HUES64 (cell line): ENCODE results near the gene TYW3. TPM values are rescaled to one million over a fixed set of nuclear protein-coding genes. Genes with fewer than 3 reads are reported as not detected.

Experiments
- H3K27ac ChIP-seq: 2 replicates; pipeline ENCODE4 v1.7.0; 2013; ENCODE audit warnings: low read depth, low read length, inconsistent platforms
- H3K27me3 ChIP-seq: 2 replicates; pipeline ENCODE4 v1.6.1; 2013; ENCODE audit warnings: mild to moderate bottlenecking, low read length; ENCODE audit not compliant: insufficient read depth
- H3K36me3 ChIP-seq: 2 replicates; pipeline ENCODE4 v1.6.1; 2013; ENCODE audit warnings: mild to moderate bottlenecking, low read length; ENCODE audit not compliant: insufficient read depth
- H3K4me1 ChIP-seq: 2 replicates; pipeline ENCODE4 v1.6.1; 2013; ENCODE audit warnings: mild to moderate bottlenecking, low read length, moderate library complexity; ENCODE audit not compliant: insufficient read depth
- H3K4me3 ChIP-seq: 2 replicates; pipeline ENCODE4 v1.5.1; 2013; ENCODE audit warnings: mild to moderate bottlenecking, low read length, moderate library complexity
- H3K9ac ChIP-seq: 2 replicates; pipeline ENCODE4 v1.6.1; 2013; ENCODE audit warnings: mild to moderate bottlenecking, low read depth, low read length
- H3K9me3 ChIP-seq: 2 replicates; pipeline ENCODE4 v1.6.1; 2013; ENCODE audit warnings: low read depth, low read length; ENCODE audit not compliant: insufficient read depth
- WGBS: fragments of 150-250, 120-280 bp; methylation state at CpG from one replicate; pipeline ENCODE4 v1.1.7; 2013; ENCODE audit warnings: missing lambda C conversion rate; 5-methylcytosine and 5-hydroxymethylcytosine counted together
- polyA plus RNA-seq, 2 experiments: library from polyadenylated mRNA; stranded (reverse); fragments of 50-300 nt; gene quantifications; one replicate each; pipeline ENCODE4 v1.2.3, GENCODE V29; 2013

TYW3 gene
- 17.2 TPM for polyA plus RNA-seq (2013, experiment 1 of 2)
- polyA plus RNA-seq (2013, experiment 2 of 2): 19.2 TPM

DNA sequence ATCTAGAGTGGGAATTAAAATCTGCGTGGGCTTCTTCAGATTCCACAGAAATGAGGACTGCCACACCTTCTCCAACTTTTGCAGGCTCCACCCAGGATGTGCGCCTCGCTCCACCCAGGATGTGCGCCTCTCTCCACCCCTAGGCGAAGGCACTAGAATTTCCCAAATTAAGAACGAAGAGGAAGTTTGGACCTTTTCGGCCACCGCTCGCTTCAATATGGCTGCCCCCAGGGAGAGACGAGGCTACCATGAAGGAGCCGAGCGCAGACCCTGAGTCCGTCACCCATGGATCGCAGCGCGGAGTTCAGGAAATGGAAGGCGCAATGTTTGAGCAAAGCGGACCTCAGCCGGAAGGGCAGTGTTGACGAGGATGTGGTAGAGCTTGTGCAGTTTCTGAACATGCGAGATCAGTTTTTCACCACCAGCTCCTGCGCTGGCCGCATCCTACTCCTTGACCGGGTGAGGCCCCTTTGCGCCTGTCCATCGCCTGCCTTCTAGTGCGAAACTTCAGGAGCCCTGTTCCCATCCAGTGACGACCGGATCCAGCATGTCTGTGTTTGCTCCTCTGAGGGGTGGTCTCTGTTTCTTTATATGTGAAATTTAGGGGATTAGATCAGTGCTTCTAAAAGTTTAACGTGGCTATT lies at the start of gene TYW3, which contains the start of gene CRYZ:
TYW3 (plus strand) TSS at position 193 of the 644 bp plus-strand sequence; CDS start at position 286, 93 bp downstream.
CRYZ (minus strand) TSS at position 91 of the 644 bp plus-strand sequence. CDS start 8,229 bp downstream, outside the sequence.
- Histone ChIP-seq H3K9me3 (no peaks in the 10 kb centered on the region), H3K4me1 (peaks cover 19% of the 10 kb centered on the region), H3K27ac (peak within 1 kb of the TSS; percentile 95), H3K36me3 (peaks cover 26% of the 10 kb centered on the region), H3K27me3 (no peaks in the 10 kb centered on the region), H3K9ac (peak within 1 kb of the TSS; percentile 92), H3K4me3 (peak within 1 kb of the TSS; percentile 85)
- 55% methylated on average over 30 of the region's 30 CpGs for WGBS

GRCh38 chr1:74683656-74684055 lies 49.3 kb upstream of the TYW3 start:
- no peak overlapping the region for H3K9ac ChIP-seq

GRCh38 chr1:74684301-74684700 lies 48.7 kb upstream of the TYW3 start:
- no peak overlapping the region for H3K9ac ChIP-seq
- H3K9me3 ChIP-seq: no peaks in the 10 kb centered on the region
- no peaks in the 10 kb centered on the region for H3K36me3 ChIP-seq
- H3K27ac ChIP-seq: no peak overlapping the region
- WGBS: 100% methylated on average over 2 of the region's 2 CpGs
- no peaks in the 10 kb centered on the region for H3K27me3 ChIP-seq
- H3K4me1 ChIP-seq: no peaks in the 10 kb centered on the region
- H3K4me3 ChIP-seq: no peak overlapping the region

More at GRCh38 chr1:74683656-74684055, 49.3 kb upstream of the TYW3 start:
- no peaks in the 10 kb centered on the region for H3K27me3 ChIP-seq
- H3K27ac ChIP-seq: no peak overlapping the region
- H3K9me3 ChIP-seq: no peaks in the 10 kb centered on the region
- H3K4me1 ChIP-seq: no peaks in the 10 kb centered on the region
- no peaks in the 10 kb centered on the region for H3K36me3 ChIP-seq
- no peak overlapping the region for H3K4me3 ChIP-seq

GRCh38 chr1:74686928-74687327 lies 46.0 kb upstream of the TYW3 start:
- Histone ChIP-seq H3K9me3 (no peaks in the 10 kb centered on the region), H3K4me3 (no peak overlapping the region), H3K27ac (no peak overlapping the region), H3K27me3 (no peaks in the 10 kb centered on the region), H3K9ac (no peak overlapping the region), H3K4me1 (no peaks in the 10 kb centered on the region; the same call in 1 of the 2 replicates), H3K36me3 (no peaks in the 10 kb centered on the region)
- WGBS: 97% methylated on average over 4 of the region's 4 CpGs

GRCh38 chr1:74689621-74690363 lies 43.2 kb upstream of the TYW3 start:
- Histone ChIP-seq H3K27me3 (no peaks in the 10 kb centered on the region), H3K4me3 (no peak overlapping the region), H3K4me1 (no peaks in the 10 kb centered on the region; the same call in 1 of the 2 replicates), H3K9ac (no peak overlapping the region), H3K27ac (no peak overlapping the region), H3K36me3 (no peaks in the 10 kb centered on the region), H3K9me3 (no peaks in the 10 kb centered on the region)
- 36% methylated on average over 3 of the region's 5 CpGs for WGBS

DNA sequence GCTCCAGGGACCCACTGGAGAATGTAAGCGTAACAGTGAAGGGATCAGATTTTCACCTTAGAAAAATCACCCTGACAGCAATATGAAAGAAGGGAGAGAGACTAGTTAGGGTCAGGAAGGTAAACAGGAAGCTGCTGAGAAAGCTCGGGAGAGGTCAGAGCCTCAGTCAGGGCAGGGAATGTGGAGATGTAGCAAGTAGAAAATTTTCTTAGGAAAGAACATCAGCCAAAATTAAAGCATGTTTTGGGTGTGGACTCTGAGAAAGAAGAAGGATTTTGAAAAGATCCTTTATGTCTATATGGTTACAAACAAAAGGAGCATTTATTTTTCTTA lies 42.6 kb upstream of the TYW3 start:
- H3K27ac ChIP-seq: no peak overlapping the region
- H3K9me3 ChIP-seq: no peaks in the 10 kb centered on the region
- H3K9ac ChIP-seq: no peak overlapping the region
- H3K36me3 ChIP-seq: no peaks in the 10 kb centered on the region
- H3K4me3 ChIP-seq: no peak overlapping the region
- no peaks in the 10 kb centered on the region; the same call in 1 of the 2 replicates for H3K4me1 ChIP-seq
- WGBS: 57% methylated on average over 2 of the region's 2 CpGs
- H3K27me3 ChIP-seq: no peaks in the 10 kb centered on the region

DNA sequence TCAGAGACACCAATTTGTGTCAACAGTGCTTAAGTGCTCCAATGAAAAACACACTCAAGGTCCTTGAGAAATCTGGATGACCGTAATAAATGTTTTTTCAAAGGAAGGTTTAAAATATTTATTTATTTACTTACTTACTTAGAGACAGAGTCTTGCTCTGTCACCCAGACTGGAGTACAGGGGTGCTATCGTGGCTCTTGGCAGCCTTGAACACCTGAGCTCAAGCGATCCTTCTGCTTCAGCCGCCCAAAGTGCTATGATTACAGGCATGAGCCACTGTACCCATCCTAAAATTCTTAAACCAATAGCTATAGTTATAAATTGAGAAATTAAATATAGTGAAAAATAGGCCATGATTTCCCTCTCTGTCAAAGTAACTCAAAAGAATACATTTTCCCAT lies 42.0 kb upstream of the TYW3 start:
- Histone ChIP-seq H3K9ac (no peak overlapping the region), H3K4me1 (no peaks in the 10 kb centered on the region; the same call in 1 of the 2 replicates), H3K36me3 (no peaks in the 10 kb centered on the region), H3K9me3 (no peaks in the 10 kb centered on the region), H3K27me3 (no peaks in the 10 kb centered on the region), H3K4me3 (no peak overlapping the region), H3K27ac (no peak overlapping the region)
- 95% methylated on average over 3 of the region's 4 CpGs for WGBS

- H3K4me3 ChIP-seq: no peak overlapping the region
- no peaks in the 10 kb centered on the region for H3K36me3 ChIP-seq
- 90% methylated on average over 2 of the region's 2 CpGs for WGBS
- no peaks in the 10 kb centered on the region for H3K9me3 ChIP-seq
- no peak overlapping the region for H3K9ac ChIP-seq
- no peak overlapping the region for H3K27ac ChIP-seq
- H3K27me3 ChIP-seq: no peaks in the 10 kb centered on the region
- H3K4me1 ChIP-seq: no peaks in the 10 kb centered on the region; the same call in 1 of the 2 replicates
Measured at GRCh38 chr1:74693473-74693872, 39.5 kb upstream of the TYW3 start.

DNA sequence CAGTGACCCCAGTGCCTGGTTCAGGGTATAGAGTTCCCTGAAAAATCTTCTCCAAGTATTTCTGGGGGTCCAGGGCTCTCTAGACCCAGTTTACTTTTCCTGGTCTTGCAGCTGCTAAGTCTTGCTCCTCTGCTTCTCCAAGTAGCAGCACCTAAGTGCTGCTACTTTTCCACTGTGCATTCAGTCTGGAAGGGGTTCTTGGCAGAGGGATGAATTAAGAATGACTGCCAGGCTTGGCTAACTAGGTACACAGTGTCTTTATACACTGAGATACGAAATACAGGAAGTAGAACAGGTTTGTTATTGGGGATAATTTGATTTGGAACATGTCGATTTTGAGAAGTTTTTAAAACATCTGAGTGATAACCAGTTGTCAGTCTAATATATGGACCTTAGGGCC lies 35.1 kb upstream of the TYW3 start:
- Histone ChIP-seq H3K9ac (no peak overlapping the region), H3K27ac (no peak overlapping the region), H3K27me3 (no peaks in the 10 kb centered on the region), H3K36me3 (peaks cover 8% of the 10 kb centered on the region; the same call in 1 of the 2 replicates), H3K9me3 (no peaks in the 10 kb centered on the region), H3K4me1 (no peaks in the 10 kb centered on the region), H3K4me3 (no peak overlapping the region)
- WGBS: 94% methylated on average over 2 of the region's 2 CpGs

- no peaks in the 10 kb centered on the region for H3K27me3 ChIP-seq
- no peak overlapping the region for H3K4me3 ChIP-seq
- H3K36me3 ChIP-seq: peaks cover 17% of the 10 kb centered on the region
- H3K9me3 ChIP-seq: no peaks in the 10 kb centered on the region
- H3K27ac ChIP-seq: no peak overlapping the region
- H3K4me1 ChIP-seq: no peaks in the 10 kb centered on the region
- H3K9ac ChIP-seq: no peak overlapping the region
Measured at GRCh38 chr1:74699331-74699730, 33.6 kb upstream of the TYW3 start.

GRCh38 chr1:74703386-74704182 lies 29.4 kb upstream of the TYW3 start:
- Histone ChIP-seq H3K4me1 (no peaks in the 10 kb centered on the region), H3K27ac (no peak overlapping the region), H3K9me3 (no peaks in the 10 kb centered on the region), H3K9ac (no peak overlapping the region), H3K36me3 (peaks cover 45% of the 10 kb centered on the region), H3K4me3 (no peak overlapping the region), H3K27me3 (no peaks in the 10 kb centered on the region)
- 97% methylated on average over 6 of the region's 6 CpGs for WGBS
